Measurements from ENCODE around the gene DNMT1. TPM values are rescaled to one million over a fixed set of nuclear protein-coding genes. Genes with fewer than 3 reads are reported as not detected.

DNMT1 gene
- polyA plus RNA-seq, 1 of the 3 experiments (the other 2 are of a cell fraction) = 58.3 TPM

DNA sequence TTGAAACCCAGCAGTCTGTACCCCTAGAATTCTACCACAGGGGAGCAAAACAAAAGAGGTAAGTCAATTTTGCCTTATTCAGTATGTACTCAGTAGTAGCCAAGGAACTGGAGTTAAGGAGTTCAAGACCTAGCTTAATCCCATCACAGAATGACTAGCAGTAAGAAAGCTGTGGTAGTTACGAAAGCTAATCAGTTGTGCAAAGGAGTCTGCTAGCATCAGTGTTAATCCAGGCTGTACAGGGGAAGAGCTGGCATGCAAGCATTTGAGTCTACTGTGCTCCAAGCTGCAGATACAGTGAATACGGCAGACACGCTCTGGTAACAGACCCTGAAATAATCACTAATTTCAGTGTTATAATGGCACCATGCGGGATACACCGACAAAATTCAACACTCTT lies 4.7 kb downstream of the DNMT1 start (continued):
- TF ChIP-seq MXI1 (IDR thresholded peaks at IDR 0.05; ENCODE audit: low read depth, low read length) = no peak
- no peak for TF ChIP-seq ELF1 (IDR thresholded peaks at IDR 0.05)

DNA sequence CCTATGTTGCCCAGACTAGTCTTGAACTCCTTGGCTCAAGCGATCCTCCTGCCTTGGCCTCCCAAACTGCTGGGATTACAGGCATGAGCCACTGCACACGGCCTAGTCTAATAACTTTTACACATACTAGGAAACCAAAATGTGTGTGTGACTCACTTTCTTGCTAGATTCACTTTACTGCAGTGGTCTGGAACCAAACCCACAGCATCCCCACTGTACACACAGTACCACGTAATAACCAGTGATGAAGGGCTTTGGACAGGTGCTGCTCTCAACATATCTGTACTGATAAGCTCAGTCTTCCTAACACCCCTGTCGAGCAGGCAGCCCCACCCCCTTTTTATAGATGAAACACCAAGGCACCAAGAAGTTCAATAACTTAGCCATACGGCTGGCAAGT lies 5.1 kb downstream of the DNMT1 start:
- TF ChIP-seq, protein P1, sequence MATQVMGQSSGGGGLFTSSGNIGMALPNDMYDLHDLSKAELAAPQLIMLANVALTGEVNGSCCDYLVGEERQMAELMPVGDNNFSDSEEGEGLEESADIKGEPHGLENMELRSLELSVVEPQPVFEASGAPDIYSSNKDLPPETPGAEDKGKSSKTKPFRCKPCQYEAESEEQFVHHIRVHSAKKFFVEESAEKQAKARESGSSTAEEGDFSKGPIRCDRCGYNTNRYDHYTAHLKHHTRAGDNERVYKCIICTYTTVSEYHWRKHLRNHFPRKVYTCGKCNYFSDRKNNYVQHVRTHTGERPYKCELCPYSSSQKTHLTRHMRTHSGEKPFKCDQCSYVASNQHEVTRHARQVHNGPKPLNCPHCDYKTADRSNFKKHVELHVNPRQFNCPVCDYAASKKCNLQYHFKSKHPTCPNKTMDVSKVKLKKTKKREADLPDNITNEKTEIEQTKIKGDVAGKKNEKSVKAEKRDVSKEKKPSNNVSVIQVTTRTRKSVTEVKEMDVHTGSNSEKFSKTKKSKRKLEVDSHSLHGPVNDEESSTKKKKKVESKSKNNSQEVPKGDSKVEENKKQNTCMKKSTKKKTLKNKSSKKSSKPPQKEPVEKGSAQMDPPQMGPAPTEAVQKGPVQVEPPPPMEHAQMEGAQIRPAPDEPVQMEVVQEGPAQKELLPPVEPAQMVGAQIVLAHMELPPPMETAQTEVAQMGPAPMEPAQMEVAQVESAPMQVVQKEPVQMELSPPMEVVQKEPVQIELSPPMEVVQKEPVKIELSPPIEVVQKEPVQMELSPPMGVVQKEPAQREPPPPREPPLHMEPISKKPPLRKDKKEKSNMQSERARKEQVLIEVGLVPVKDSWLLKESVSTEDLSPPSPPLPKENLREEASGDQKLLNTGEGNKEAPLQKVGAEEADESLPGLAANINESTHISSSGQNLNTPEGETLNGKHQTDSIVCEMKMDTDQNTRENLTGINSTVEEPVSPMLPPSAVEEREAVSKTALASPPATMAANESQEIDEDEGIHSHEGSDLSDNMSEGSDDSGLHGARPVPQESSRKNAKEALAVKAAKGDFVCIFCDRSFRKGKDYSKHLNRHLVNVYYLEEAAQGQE (IDR thresholded peaks at IDR 0.05; ENCODE audit: low read depth, low read length) = no peak
- TF ChIP-seq GATA2 (CRISPR knock-in tag; IDR thresholded peaks at IDR 0.05) (no peak), FOSL2 (IDR thresholded peaks at IDR 0.05; ENCODE audit: borderline replicate concordance, low read depth) (no peak), NFIC (IDR thresholded peaks at IDR 0.05; ENCODE audit: borderline replicate concordance) (no peak)
- TF ChIP-seq, protein P2, sequence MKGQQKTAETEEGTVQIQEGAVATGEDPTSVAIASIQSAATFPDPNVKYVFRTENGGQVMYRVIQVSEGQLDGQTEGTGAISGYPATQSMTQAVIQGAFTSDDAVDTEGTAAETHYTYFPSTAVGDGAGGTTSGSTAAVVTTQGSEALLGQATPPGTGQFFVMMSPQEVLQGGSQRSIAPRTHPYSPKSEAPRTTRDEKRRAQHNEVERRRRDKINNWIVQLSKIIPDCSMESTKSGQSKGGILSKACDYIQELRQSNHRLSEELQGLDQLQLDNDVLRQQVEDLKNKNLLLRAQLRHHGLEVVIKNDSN (IDR thresholded peaks at IDR 0.05; ENCODE audit: borderline replicate concordance, low read depth) = no peak
- Histone ChIP-seq H4K20me1 (ENCODE audit: insufficient read depth) (peaks cover 54% of the 10 kb centered on the region; the same call in 1 of the 2 replicates), H3K9ac (no peak overlapping the region), H3K79me2 (ENCODE audit: insufficient read depth) (peaks cover 99% of the 10 kb centered on the region), H3K4me2 (no peak overlapping the region), H3K27ac (ENCODE audit: low read depth in 2 of 2, low read length in 1 of 2) (no peak overlapping the region), H3K36me3 (replicated peaks in 1 of 2; ENCODE audit: control insufficient read depth in 1 of 2, insufficient read depth in 2 of 2, low read length in 1 of 2) (peaks cover 0 to 13% of the 10 kb centered on the region in 2 experiments), H3K27me3 (ENCODE audit: insufficient read depth) (no peaks in the 10 kb centered on the region), H3F3A (replicated peaks; ENCODE audit: insufficient read depth) (peaks cover 17% of the 10 kb centered on the region), H3K4me1 (ENCODE audit: control insufficient read depth in 1 of 2, insufficient read depth in 2 of 2, low read depth in 1 of 2, low read length in 1 of 2) (peaks cover 7 to 15% of the 10 kb centered on the region in 2 experiments; a peak in 2 of 4 replicates), H3K9me2 (no peaks in the 10 kb centered on the region), H3K9me3 (no peaks in the 10 kb centered on the region), H3K4me3 (ENCODE audit: low read depth in 2 of 2, low read length in 1 of 2) (no peak overlapping the region), H2AFZ (ENCODE audit: low read depth) (no peak overlapping the region)
- ChIA-PET CTCF (interaction anchor here (1.1 to 1.2 kb wide), 3 partner anchors 10 to 61 kb away, joined by 3 to 4 read pairs (median 3); no protein-coding TSS in a partner anchor), POLR2A (no interaction called here)
- DNase-seq = no peak
- WGBS (ENCODE audit: low lambda C conversion rate) = 92% methylated on average over 5 of the region's 5 CpGs

DNA sequence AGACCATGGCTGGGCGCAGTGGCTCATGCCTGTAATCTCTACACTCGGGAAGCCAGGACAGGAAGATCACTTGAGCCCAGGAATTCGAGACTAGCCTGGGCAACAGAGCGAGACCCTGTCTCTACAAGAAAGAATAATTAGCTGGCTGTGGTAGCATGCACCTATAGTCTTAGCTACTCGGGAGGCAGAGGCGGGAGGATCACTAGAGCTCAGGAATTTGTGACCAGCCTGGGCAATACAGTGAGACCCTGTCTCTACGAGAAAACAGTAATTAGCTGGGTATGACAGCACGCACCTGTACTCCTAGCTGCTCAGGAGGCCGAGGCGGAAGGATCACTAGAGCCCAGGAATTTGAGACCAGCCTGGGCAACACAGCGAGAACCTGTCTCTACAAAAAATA lies 7.4 kb downstream of the DNMT1 start:
- H3K4me1 ChIP-seq (ENCODE audit: control insufficient read depth in 1 of 2, insufficient read depth in 2 of 2, low read depth in 1 of 2, low read length in 1 of 2) = peaks cover 0 to 2% of the 10 kb centered on the region in 2 experiments; a peak in 2 of 4 replicates
- H3K9me3 ChIP-seq = no peaks in the 10 kb centered on the region
- no peaks in the 10 kb centered on the region for H3K9me2 ChIP-seq
- peaks cover 0 to 10% of the 10 kb centered on the region in 2 experiments for H3K36me3 ChIP-seq (replicated peaks in 1 of 2; ENCODE audit: control insufficient read depth in 1 of 2, insufficient read depth in 2 of 2, low read length in 1 of 2)
- no peak overlapping the region for H2AFZ ChIP-seq (ENCODE audit: low read depth)
- POLR2A ChIA-PET = interaction anchor here (0.8 to 0.9 kb wide), 2 partner anchors 21 to 39 kb away, joined by 3 read pairs; no protein-coding TSS in a partner anchor
- H3F3A ChIP-seq (replicated peaks; ENCODE audit: insufficient read depth) = peaks cover 9% of the 10 kb centered on the region
- WGBS (ENCODE audit: low lambda C conversion rate) = 93% methylated on average over 11 of the region's 11 CpGs
- H3K9ac ChIP-seq = no peak overlapping the region
- CTCF ChIA-PET = interaction anchor here (0.7 to 2.8 kb wide), 6 partner anchors 24 to 82 kb away, joined by 3 to 11 read pairs (median 4); no protein-coding TSS in a partner anchor
- no peak overlapping the region for H3K4me2 ChIP-seq
- no peak overlapping the region for H3K4me3 ChIP-seq (ENCODE audit: low read depth in 2 of 2, low read length in 1 of 2)
- DNase-seq = no peak
- no peak overlapping the region for H3K27ac ChIP-seq (ENCODE audit: low read depth in 2 of 2, low read length in 1 of 2)
- H3K79me2 ChIP-seq (ENCODE audit: insufficient read depth) = peaks cover 99% of the 10 kb centered on the region
- no peaks in the 10 kb centered on the region for H3K27me3 ChIP-seq (ENCODE audit: insufficient read depth)
- H4K20me1 ChIP-seq (ENCODE audit: insufficient read depth) = peaks cover 46% of the 10 kb centered on the region; the same call in 1 of the 2 replicates
- TF ChIP-seq, protein P3, sequence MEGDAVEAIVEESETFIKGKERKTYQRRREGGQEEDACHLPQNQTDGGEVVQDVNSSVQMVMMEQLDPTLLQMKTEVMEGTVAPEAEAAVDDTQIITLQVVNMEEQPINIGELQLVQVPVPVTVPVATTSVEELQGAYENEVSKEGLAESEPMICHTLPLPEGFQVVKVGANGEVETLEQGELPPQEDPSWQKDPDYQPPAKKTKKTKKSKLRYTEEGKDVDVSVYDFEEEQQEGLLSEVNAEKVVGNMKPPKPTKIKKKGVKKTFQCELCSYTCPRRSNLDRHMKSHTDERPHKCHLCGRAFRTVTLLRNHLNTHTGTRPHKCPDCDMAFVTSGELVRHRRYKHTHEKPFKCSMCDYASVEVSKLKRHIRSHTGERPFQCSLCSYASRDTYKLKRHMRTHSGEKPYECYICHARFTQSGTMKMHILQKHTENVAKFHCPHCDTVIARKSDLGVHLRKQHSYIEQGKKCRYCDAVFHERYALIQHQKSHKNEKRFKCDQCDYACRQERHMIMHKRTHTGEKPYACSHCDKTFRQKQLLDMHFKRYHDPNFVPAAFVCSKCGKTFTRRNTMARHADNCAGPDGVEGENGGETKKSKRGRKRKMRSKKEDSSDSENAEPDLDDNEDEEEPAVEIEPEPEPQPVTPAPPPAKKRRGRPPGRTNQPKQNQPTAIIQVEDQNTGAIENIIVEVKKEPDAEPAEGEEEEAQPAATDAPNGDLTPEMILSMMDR (IDR thresholded peaks at IDR 0.05) = no peak
- TF ChIP-seq ELF1 (IDR thresholded peaks at IDR 0.05) (no peak), SMC3 (IDR thresholded peaks at IDR 0.05; ENCODE audit: low read depth, low read length) (no peak), FOXM1 (IDR thresholded peaks at IDR 0.05; ENCODE audit: low read depth) (no peak), RFX5 (IDR thresholded peaks at IDR 0.05; ENCODE audit: low read length) (no peak), GATA2 (CRISPR knock-in tag; IDR thresholded peaks at IDR 0.05) (no peak), RXRA (IDR thresholded peaks at IDR 0.05; ENCODE audit: borderline replicate concordance, low read depth) (no peak), NFIC (IDR thresholded peaks at IDR 0.05; ENCODE audit: borderline replicate concordance) (no peak), EZH2phosphoT487 (IDR thresholded peaks at IDR 0.05; ENCODE audit: borderline replicate concordance, low read depth) (no peak), JUND (IDR thresholded peaks at IDR 0.05) (no peak), TEAD4 (IDR thresholded peaks at IDR 0.05; ENCODE audit: borderline replicate concordance, insufficient read depth) (no peak)
- TF ChIP-seq, protein P4, sequence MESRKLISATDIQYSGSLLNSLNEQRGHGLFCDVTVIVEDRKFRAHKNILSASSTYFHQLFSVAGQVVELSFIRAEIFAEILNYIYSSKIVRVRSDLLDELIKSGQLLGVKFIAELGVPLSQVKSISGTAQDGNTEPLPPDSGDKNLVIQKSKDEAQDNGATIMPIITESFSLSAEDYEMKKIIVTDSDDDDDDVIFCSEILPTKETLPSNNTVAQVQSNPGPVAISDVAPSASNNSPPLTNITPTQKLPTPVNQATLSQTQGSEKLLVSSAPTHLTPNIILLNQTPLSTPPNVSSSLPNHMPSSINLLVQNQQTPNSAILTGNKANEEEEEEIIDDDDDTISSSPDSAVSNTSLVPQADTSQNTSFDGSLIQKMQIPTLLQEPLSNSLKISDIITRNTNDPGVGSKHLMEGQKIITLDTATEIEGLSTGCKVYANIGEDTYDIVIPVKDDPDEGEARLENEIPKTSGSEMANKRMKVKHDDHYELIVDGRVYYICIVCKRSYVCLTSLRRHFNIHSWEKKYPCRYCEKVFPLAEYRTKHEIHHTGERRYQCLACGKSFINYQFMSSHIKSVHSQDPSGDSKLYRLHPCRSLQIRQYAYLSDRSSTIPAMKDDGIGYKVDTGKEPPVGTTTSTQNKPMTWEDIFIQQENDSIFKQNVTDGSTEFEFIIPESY (IDR thresholded peaks at IDR 0.05; ENCODE audit: borderline replicate concordance, low read depth) = no peak
- TF ChIP-seq, protein P5, sequence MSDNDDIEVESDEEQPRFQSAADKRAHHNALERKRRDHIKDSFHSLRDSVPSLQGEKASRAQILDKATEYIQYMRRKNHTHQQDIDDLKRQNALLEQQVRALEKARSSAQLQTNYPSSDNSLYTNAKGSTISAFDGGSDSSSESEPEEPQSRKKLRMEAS (IDR thresholded peaks at IDR 0.05; ENCODE audit: low read depth) = no peak

Data from SK-N-SH (cell line).